ENCODE results near the gene BEAN1. TPM values are rescaled to one million over a fixed set of nuclear protein-coding genes. Genes with fewer than 3 reads are reported as not detected.

The BEAN1 gene
- total RNA-seq, 1 experiment from 2014 or later: not detected

DNA sequence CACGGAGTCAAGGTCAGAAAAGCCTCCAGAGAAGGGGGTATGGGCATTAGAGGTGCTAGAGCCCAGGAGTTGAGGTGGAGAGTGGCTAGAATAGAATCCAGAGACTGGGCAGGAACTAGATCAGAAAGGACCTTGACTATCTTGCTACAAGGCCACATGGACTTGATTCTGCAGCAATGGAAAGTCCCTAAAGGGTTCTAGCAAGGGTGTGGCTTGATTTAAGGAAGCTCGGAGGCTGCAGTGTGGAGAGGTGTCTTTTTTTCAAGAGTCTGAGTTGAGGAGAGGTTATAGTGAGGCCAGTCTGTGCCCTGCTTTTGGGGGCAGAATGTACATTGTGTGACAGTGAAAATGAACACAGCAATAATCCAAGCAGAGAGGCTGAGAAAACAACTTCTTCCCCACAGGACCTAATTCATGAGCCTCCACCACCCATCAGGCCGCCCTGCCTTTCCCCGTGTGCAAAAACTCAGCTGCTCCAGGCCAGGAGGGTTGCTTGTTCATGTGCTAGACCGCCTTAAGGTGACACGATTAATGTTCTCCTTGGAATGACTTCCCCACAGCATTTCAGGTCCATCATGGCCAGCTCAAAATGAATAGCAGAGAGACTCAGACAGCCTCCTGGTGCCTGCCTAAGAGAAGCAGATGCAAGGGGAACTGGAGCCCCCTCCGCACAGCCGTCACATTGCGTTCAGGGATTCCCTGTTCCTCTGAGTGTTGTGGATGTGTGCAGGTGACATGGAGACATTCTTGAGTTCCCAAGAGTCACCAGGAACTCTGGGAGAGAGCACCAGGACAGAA, 8.7 kb upstream of the BEAN1 start:
- no peak for DNase-seq (ENCODE audit: low read depth)

DNA sequence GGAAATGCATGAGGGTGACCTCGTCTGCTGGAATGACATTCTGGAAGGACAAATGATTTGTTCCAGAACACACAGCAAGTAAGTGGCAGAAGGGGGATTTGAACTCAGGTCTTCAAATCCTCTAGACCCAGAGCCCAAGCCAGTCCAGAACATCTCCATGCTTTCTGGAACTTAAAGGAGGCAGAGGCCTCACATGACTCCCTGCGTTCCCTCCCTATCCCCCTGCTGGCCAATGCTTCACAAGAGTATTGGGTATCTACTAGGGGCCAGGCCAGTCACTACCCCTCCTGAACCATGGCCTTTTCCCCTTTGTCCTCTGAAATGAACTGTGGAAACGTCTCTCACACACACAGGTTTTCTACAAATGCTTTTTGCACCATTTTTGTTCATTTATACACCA, 7.6 kb upstream of the BEAN1 start:
- DNase-seq (ENCODE audit: low read depth): no peak

DNA sequence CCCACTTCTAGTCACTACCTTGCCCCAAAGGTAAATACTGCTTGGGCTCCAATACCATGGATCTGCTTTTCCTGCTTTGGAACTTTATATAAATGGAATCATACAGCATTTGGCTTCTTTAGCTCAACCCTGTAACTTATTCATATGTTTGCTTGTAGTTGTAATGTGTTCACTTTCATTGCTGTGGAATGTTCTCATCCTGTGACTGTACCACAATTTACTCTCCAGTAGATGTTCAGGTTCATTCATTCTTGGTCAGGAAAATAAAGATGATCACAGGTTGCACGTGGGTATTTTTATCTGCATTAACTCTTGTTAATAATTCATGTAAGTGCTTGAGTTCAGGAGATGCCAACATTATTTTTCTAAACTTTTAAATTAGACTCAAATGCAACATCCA, 6.7 kb upstream of the BEAN1 start:
- DNase-seq (ENCODE audit: low read depth): no peak

DNA sequence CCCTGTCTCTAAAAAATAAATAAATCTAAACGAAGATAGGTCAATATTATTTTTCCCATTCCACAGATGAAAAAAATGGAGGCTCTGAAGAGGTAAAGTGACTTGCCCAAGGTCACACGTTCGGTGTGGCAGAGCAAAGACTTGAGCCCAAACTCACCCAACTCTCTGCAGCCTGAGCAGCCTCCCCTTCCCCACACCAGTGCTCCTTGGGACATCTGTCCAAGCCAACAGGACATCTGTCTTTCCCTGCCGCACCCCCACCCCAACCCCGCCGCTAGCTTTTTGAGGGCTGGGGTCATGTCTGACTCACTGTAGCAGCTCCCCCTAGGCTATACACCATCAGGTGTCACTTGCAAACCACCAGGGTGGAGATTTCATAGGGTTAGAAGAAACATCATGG, 5.2 kb upstream of the BEAN1 start:
- DNase-seq (ENCODE audit: low read depth): no peak

DNA sequence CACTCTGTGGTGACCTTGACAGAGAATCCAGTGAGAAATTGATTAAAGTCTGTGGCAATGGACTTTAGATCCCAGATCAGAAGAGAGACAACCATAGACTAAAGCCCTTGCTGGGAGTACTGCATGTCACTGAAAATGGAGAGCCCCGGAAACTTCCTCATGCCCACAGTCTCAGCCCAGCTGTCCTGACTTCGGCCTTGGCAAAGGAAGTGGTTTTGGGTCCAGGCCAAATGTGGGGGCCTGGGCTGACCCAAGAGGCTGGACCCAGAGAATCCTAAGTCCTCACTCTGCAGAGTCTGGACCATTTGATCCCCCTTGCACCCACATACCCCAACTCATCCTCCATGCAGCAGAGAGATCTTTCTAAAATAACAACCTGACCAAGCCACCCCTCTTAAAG, 4.7 kb upstream of the BEAN1 start:
- DNase-seq (ENCODE audit: low read depth): no peak

DNA sequence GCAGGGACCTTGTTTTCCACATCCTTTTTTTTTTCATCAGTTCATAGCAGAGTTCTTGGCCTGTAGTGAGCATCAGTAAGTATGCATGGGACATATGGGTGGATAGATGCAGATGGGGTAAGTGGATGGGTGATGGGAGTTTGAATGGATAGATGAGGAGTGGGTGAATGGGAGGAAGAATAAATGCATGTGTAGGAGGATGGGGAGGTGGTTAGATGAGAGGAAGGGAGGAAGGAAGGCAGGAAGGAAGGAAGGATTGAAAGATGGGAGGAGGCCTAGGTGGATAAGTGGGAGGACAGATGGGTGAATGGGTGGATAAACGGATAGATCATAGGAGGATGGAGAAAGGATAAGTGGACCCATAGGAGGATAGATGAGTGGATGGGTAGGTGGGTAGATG, 3.9 kb upstream of the BEAN1 start:
- DNase-seq (ENCODE audit: low read depth): no peak

DNA sequence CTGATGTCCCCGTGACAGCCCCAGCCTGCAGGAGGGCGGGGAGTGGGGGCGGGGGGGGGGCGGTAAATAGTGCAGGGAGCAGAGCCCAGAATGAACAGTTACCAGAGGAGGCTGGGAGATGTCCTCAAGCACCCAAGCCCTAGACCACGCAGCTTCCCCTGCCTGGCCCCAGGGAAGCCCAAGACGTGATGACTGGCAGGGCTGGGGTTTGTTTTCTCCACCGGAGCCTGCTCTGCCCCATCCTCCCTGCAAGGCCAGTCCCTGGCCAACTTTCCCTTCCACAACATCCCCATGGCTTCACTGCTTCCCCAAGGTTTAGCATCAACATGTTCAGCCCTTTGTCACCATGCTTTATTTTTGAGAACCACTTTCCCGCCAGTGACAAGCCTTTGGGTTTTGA, 1.4 kb upstream of the BEAN1 start:
- no peak for DNase-seq (ENCODE audit: low read depth)

DNA sequence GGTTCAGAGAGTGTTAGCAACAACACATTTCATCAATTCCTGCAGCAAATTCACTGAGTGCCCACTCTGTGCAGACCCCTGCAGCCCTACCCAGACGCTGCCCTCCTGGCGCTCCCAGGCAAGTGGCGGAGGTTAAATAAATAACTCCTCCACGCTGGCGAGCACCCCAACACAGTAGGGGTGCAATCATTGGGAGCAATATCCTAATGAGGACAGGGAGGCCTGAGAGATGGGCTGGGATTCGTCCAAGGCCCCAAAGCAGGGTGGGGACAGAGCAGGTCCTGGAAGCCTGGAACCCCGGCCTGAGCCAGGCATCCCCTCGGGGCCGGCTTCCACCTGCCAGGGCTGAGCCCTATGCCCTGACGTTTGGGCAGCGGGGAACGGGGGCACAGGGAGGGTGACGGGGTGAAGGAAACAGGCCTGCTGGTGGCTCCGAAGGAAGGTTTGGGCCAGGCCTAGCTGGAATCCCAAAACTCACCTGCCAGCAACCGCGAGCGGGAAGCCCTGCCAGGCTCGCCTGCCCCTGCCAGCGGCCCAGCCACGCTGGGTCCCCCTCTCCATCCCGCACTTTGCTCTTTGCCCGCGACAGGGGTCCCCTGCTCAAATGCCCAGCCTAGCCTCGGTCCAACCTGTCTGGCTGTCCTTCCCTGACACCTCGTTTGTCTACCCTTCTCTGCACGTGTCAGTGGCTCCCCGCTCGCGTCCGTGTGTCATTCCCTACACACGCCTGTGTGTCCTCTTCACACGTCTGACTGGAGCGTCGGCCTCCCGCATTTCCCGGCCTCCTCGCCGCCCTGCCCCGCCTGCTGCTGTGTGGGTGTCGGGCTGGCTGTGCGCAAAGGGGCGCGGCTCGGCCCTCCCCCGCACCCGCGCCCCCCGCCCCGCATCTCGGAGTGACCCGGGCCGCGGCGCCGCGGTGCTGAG, 721 bp upstream of the BEAN1 start:
- DNase-seq (ENCODE audit: low read depth): peak; percentile 25

DNA sequence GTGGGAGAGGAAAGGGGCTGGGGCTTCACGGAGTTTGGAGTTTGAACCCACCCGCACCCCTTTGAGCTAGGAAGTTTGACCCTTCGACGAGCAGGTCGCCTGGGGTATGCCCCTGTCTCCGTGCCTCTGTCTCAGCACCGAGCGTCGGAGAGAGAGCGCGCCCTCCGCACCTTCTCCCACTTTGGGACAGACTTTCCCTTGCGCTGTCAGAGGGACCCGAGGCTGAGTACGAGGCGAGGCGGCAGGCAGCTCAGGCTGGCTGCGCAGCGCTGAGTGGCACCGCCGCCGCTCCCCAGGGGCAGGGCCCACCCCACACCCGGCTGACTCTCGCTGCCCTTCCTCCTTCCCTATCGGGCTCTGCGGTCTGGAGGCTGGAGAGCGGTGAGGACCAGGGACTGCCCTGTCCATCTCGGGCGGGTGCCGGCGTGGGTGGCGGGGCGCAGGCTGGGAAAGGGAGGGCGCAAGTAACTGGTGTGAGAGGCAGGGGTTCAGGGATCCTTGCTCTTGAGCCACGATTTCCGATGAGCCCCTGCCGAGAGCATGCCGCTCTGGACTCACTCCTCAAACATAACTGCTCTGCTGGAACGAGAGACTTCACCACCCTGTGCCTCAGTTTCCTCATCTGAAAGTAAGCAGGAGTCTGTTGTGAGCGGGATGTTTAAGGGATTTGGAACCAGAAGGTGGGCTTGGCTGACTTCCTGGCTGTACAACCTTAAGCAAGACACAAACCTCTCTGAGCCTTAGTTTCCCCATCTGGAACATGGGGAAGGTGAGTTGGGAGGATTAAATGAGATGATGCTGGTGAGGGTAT, 981 bp downstream of the BEAN1 start:
- peak; percentile 5 for DNase-seq (ENCODE audit: low read depth)

GRCh38 chr16:66428682-66429251, 1.7 kb downstream of the BEAN1 start:
- no peak for DNase-seq (ENCODE audit: low read depth)

- no peak for DNase-seq (ENCODE audit: low read depth)
Observed at GRCh38 chr16:66429290-66429962, 2.3 kb downstream of the BEAN1 start.

DNA sequence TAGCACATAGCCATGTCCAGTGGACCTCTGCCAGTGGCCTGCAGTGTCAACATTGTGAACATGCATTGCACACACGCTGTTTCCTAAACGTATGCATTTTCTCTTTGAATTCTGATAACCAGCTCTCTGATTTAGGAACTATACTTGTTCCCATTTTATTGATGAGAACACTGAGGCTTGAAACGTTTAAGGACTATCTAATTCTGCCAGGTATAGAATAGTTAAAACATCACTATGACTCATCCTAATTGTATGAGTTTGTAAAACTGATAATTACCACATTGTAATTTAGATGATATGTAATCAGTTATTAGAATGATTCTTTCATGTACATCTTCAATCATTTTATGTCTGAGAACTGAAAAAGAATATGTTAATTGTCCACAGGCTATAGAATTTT, 3.1 kb downstream of the BEAN1 start:
- DNase-seq (ENCODE audit: low read depth): no peak

DNA sequence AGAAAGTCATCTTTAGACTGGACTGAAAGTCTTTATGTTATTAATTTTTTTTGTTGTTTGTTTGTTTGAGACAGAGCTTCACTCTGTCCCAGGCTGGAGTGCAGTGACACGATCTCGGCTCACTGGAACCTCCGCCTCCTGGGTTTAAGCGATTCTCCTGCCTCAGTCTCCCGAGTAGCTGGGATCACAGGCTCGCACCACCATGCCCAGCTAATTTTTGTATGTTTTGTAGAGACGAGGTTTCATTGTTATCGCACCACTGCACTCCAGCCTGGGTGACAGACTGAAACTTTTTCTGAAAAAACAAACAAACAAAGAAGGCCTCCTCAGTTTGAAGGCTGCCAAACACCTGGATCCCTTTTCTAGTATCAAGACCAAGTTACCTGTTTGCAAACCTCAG, 4.7 kb downstream of the BEAN1 start:
- no peak for DNase-seq (ENCODE audit: low read depth)

GRCh38 chr16:66432429-66432828, 5.3 kb downstream of the BEAN1 start:
- DNase-seq (ENCODE audit: low read depth): no peak

GRCh38 chr16:66434619-66435430, 7.7 kb downstream of the BEAN1 start:
- no peak for DNase-seq (ENCODE audit: low read depth)

DNA sequence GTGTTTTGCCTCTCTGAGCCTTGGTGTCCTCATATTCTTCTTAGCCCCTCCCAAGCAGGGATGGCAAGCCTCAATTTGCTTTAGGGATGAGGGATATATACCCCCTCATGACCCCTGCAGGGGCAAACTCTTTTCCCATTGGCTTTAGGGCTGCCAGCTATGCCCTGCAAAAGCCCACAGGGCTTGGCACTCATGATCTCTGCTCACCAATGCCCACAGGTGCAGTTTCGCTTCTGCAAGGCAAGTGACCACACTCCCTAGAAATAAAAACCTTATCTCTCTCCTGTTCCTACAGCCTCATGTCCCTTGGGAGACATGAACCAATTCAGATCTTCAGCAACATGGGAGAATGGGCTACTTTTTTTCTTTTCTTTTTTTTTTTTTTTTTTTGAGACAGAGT, 8.8 kb downstream of the BEAN1 start:
- DNase-seq (ENCODE audit: low read depth): no peak

DNA sequence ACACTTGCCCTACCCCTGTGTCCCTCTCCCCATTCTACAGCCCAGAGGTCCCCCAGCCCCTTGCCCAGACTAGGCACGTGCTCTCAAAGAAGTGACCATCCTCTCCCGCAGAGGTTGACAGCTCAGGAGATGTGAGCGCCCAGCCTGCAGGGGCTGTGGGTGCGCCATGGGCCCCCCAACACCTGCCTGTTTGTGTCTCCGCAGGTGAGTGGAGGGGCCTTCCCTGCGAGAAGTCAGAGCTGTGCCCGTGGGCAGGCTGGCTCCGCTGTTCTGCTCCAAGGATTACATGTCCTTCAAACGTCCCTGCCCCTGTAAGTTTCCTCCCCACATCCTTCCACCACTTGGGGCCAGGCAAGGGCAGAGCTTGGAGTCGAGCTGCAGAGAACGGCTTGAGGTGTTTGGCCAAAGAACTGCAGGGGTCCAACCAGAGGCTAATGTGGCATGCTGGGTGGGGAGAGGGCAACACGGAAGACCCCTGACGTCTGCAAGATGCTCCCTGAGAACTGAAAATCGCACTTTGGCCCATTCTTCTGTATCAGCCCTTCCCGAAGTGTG, 10.4 kb downstream of the BEAN1 start:
- DNase-seq (ENCODE audit: low read depth): no peak

DNA sequence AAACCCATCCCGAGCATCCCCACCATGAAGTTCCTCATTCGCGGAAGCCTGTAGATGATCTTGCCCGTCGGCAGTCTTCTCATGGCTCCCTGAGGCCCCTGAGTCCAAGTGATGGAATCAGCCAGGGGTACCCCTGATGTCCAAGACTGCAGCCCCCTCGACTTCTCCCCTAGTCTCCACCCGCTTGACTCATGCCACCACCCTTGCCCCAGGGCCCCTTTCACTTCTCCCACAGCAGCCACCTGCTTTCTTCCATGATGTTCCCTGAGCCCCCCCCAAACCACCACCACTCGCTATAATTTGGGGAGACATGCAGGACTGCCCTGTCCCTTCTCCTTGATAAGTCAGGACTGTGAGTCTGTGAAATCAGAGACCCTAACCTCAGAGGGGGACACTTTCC, 11.4 kb downstream of the BEAN1 start:
- no peak for DNase-seq (ENCODE audit: low read depth)

GRCh38 chr16:66439051-66439730, 12.1 kb downstream of the BEAN1 start:
- no peak for DNase-seq (ENCODE audit: low read depth)
